ENCODE measurements around the gene PP2D1. TPM values are rescaled to one million over a fixed set of nuclear protein-coding genes. Genes with fewer than 3 reads are reported as not detected.
A peak's percentile ranks its signal among the peaks of the same experiment; 100 is the strongest.
"Not testable (repeated sequence)": the region's sequence is repeated elsewhere in the genome, so short reads cannot be mapped to it uniquely, and the experiment has no call there.

Gene PP2D1
- total RNA-seq, 1 donor, result not detected

DNA sequence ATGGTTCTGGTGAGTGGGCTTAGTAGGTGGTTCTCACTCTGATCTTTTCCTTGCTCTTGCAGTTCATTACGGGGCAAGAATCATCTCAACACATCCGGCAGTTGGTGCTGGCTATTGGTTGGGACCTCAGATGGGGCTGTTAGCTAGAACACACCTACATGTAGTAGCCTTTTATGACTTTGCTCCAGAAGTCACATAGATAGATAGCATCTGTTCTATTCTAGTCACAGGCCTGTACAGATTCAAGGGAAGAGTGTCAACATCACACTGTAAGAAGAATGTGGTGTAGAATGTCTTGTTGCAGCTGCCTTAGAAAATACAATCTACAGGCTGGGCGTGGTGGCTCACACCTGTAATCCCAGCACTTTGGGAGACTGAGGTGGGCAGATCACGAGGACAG, 50.1 kb downstream of the PP2D1 start:
- Histone ChIP-seq H3K4me1 (ENCODE audit: insufficient read depth, low read length) (peaks cover 11% of the 10 kb centered on the region), H3K27me3 (ENCODE audit: insufficient read depth, low read length) (no peaks in the 10 kb centered on the region), H3K4me3 (ENCODE audit: low read length) (no peak overlapping the region), H3K9me3 (ENCODE audit: low read depth, low read length) (no peaks in the 10 kb centered on the region)

GRCh38 chr3:19960696-19961095, 51.4 kb downstream of the PP2D1 start:
- no peaks in the 10 kb centered on the region for H3K9me3 ChIP-seq (ENCODE audit: low read depth, low read length)
- no peaks in the 10 kb centered on the region for H3K27me3 ChIP-seq (ENCODE audit: insufficient read depth, low read length)
- H3K4me3 ChIP-seq (ENCODE audit: low read length), result no peak overlapping the region
- H3K4me1 ChIP-seq (ENCODE audit: insufficient read depth, low read length), result peaks cover 13% of the 10 kb centered on the region

DNA sequence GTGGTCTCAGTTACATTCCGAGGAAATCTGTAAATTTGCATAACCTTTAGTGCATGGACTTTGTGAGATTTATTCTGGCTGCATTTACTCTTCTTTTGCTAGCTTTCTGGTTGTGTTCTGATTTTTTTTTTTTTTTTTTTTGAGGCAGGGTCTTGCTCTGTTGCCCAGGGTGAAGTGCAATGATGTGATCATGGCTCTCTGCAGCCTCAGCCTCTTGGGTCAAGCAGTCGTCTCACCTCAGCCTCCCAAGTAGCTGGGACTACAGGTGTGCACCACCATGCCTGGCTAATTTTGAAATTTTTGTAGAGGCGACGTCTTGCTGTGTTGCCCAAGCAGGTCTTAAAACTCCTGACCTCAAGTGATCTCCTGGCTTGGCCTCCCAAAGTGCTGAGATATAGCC, 52.6 kb downstream of the PP2D1 start:
- Histone ChIP-seq H3K4me1 (ENCODE audit: insufficient read depth, low read length) (peaks cover 13% of the 10 kb centered on the region), H3K27me3 (ENCODE audit: insufficient read depth, low read length) (no peaks in the 10 kb centered on the region), H3K9me3 (ENCODE audit: low read depth, low read length) (no peaks in the 10 kb centered on the region), H3K4me3 (ENCODE audit: low read length) (no peak overlapping the region)

DNA sequence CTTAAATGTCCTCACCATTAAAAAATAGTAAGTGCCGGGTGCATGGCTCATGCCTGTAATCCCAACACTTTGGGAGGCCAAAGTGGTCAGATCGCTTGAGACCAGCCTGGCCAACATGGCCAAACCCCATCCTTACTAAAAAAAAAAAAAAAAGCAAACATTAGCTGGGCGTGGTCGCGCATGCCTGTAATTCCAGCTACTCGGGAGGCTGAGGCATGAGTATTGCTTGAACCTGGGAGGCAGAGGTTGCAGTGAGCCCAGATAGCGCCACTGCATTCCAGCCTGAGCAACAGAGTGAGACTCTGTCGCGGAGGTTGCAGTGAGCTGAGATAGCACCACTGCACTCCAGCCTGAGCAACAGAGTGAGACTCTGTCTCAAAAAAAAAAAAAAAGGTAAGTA, 54.7 kb downstream of the PP2D1 start:
- H3K27me3 ChIP-seq (ENCODE audit: insufficient read depth, low read length); H3K9me3 ChIP-seq (ENCODE audit: low read depth, low read length); H3K4me3 ChIP-seq (ENCODE audit: low read length); H3K4me1 ChIP-seq (ENCODE audit: insufficient read depth, low read length): not testable (repeated sequence)

- H3K9me3 ChIP-seq (ENCODE audit: low read depth, low read length), result no peaks in the 10 kb centered on the region
- peaks cover 22% of the 10 kb centered on the region for H3K4me1 ChIP-seq (ENCODE audit: insufficient read depth, low read length)
Measured at GRCh38 chr3:19954676-19955075, 57.4 kb downstream of the PP2D1 start.

DNA sequence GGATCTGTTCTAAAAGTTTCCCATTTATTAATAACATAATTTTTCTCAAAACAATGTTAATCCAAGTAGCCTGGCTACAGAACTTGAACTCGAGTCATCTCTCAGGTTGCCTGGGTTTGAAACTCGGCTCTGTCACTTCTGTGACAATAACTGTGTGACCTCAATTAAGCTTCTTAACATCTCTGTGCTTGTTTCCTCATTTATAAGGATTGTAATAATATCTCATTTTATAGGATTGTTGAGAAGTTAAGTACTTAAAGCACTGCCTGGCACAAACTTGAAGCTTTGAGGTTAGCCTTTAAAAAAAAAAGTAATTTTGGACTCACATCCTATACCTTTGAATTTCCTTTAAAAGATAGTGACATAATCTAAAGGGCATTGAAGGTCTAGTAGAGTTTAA, 61.7 kb downstream of the PP2D1 start:
- Histone ChIP-seq H3K4me1 (ENCODE audit: insufficient read depth, low read length) (peaks cover 38% of the 10 kb centered on the region), H3K9me3 (ENCODE audit: low read depth, low read length) (no peaks in the 10 kb centered on the region), H3K27me3 (ENCODE audit: insufficient read depth, low read length) (no peaks in the 10 kb centered on the region), H3K4me3 (ENCODE audit: low read length) (no peak overlapping the region)

More at GRCh38 chr3:19954676-19955075, 57.4 kb downstream of the PP2D1 start:
- no peak overlapping the region for H3K4me3 ChIP-seq (ENCODE audit: low read length)
- no peaks in the 10 kb centered on the region for H3K27me3 ChIP-seq (ENCODE audit: insufficient read depth, low read length)

DNA sequence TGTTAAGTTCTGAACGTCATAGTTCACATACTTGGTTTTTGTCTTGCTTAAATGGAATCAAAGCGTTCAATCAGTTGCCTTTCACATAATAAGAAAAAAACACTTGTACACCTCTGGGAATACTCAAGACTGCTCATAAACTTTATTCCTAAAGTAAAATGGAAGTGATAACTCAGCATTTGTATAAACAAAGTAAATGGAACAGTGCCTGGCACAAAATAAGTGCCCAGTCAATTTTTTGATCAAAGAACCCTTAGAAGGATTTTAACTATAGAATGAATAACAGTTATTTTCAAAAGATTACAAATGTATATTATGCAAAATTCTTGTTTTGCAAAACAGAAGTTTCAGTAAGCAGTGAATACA, 63.9 kb downstream of the PP2D1 start:
- peaks cover 38% of the 10 kb centered on the region for H3K4me1 ChIP-seq (ENCODE audit: insufficient read depth, low read length)
- H3K9me3 ChIP-seq (ENCODE audit: low read depth, low read length), result no peaks in the 10 kb centered on the region
- H3K27me3 ChIP-seq (ENCODE audit: insufficient read depth, low read length), result no peaks in the 10 kb centered on the region
- H3K4me3 ChIP-seq (ENCODE audit: low read length), result peak overlapping the region; percentile 93

- H3K9me3 ChIP-seq (ENCODE audit: low read depth, low read length), result no peaks in the 10 kb centered on the region
- peak overlapping the region; percentile 93 for H3K4me3 ChIP-seq (ENCODE audit: low read length)
- peaks cover 38% of the 10 kb centered on the region for H3K4me1 ChIP-seq (ENCODE audit: insufficient read depth, low read length)
- no peaks in the 10 kb centered on the region for H3K27me3 ChIP-seq (ENCODE audit: insufficient read depth, low read length)
Measured at GRCh38 chr3:19947549-19948225, 64.4 kb downstream of the PP2D1 start.

DNA sequence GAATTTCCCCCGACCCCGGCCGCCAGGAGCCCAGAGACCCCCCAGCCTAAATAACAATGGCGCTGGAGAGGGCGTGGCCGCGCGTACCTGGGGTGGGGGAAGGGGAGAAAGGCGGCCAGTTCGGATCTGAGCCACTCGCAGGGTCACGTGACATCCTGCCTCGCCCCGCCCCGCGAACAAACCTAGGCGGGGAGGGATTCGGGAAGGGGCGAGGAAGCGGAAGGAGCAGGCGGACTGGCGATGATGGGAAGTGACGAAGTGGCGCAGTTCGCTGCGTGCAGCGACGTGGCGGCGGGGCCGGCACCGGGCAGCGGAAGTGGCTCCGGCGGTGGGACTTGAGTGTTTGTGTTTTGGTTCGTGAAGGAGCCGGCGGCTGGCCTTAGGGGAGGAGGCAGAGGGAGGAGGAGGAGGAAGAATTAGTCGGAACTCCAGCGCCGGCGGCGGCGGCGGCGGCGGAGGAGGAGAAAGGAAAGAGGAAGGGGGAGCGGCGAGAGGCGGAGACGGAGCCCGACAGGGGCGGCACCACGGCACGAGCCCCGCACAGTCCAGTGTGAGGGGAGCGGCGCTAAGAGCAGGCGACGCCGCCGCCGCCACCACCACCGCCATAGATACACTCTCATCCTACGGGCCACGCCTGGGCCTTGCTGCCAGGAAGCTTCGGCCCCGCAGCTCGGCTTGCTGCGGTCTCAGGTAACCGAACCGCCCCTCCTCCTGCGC, 65.1 kb downstream of the PP2D1 start, which contains the start of gene RAB5A:
Gene RAB5A, plus strand, starts transcription at position 266 of the 717 bp plus-strand sequence. CDS start 3,802 bp downstream, outside the sequence.
- peaks cover 36% of the 10 kb centered on the region for H3K4me1 ChIP-seq (ENCODE audit: insufficient read depth, low read length)
- peak within 1 kb of the TSS; percentile 93 for H3K4me3 ChIP-seq (ENCODE audit: low read length)
- H3K9me3 ChIP-seq (ENCODE audit: low read depth, low read length), result no peaks in the 10 kb centered on the region
- H3K27me3 ChIP-seq (ENCODE audit: insufficient read depth, low read length), result no peaks in the 10 kb centered on the region

DNA sequence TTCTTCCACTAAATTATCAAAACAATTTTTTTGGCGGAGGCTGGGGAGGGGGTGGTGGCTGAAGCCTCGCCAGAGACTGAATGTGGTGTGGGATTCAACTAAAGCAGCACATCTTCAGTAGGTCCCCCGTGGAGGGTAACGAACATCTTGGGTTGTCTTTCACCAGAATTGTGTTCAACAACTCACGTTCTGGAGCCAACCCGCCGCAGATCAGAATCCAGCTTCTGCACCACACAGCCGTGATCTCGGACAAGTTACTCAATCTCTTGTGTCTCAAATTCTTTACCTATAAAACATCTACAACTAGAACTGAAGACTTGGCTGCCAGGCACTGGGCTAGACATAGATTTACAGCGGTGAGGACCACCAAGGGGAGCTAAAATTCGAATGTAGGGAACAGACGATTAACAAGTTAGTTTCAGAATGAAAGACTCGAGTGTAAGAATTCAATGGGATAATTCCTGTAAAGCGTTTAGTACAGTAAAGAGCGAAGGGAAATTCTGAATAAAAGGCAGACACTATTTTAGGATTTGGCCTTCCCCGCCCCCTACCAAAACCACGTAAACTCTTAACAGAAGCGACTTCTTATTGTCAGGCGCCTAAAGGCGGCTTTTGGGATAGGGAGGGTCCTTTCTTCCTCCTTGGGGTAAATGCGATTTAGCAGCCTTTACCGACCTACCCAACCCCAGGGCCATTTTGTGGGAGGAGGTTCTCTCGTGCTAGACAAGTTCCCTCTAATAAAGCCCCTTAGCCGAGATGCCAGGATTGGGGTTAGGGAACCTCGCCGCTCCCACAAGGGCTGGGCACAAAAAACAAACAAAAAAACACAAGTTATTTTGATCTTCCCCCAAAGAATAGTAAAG, 65.9 kb downstream of the PP2D1 start:
- no peaks in the 10 kb centered on the region for H3K9me3 ChIP-seq (ENCODE audit: low read depth, low read length)
- peak overlapping the region; percentile 93 for H3K4me3 ChIP-seq (ENCODE audit: low read length)
- no peaks in the 10 kb centered on the region for H3K27me3 ChIP-seq (ENCODE audit: insufficient read depth, low read length)
- peaks cover 30% of the 10 kb centered on the region for H3K4me1 ChIP-seq (ENCODE audit: insufficient read depth, low read length)

DNA sequence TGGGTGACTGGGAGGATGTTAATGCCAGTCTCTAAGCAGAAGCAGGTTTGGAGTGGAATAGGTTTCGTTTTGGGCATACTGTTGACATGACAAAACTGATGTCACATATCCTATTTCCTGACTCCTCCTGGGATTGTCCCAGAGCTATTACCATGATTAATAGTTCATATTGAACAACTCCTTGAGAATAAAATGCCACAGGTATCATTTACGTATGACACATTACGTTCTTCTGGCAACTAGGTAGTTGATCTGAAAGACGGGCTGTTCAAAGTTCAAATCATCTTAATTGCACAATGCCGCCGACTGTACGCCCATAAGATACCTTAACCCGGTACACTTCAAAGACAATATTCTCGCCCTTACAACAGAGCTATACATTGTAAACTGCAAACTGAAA, 66.5 kb downstream of the PP2D1 start:
- Histone ChIP-seq H3K4me1 (ENCODE audit: insufficient read depth, low read length) (peaks cover 30% of the 10 kb centered on the region), H3K27me3 (ENCODE audit: insufficient read depth, low read length) (no peaks in the 10 kb centered on the region), H3K4me3 (ENCODE audit: low read length) (no peak overlapping the region), H3K9me3 (ENCODE audit: low read depth, low read length) (no peaks in the 10 kb centered on the region)

GRCh38 chr3:19940643-19941042, 71.4 kb downstream of the PP2D1 start:
- Histone ChIP-seq H3K9me3 (ENCODE audit: low read depth, low read length) (no peaks in the 10 kb centered on the region), H3K4me3 (ENCODE audit: low read length) (no peak overlapping the region), H3K4me1 (ENCODE audit: insufficient read depth, low read length) (no peaks in the 10 kb centered on the region), H3K27me3 (ENCODE audit: insufficient read depth, low read length) (no peaks in the 10 kb centered on the region)

DNA sequence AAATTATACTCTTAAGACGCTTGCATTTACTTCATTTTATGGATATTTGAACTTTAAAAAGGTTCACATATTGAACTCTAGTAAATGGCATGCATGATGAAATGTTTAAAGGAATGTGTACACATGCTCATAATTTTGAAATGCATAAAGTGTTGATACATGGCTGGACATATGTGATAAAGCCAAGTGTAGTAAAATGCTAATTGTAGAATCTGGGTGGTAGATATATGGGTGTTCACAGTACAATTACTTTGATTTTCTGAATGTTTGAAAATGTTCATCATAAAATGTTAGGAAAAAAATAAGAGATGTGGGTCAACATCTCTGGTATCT, 73.8 kb downstream of the PP2D1 start:
- H3K9me3 ChIP-seq (ENCODE audit: low read depth, low read length), result no peaks in the 10 kb centered on the region
- H3K4me1 ChIP-seq (ENCODE audit: insufficient read depth, low read length), result no peaks in the 10 kb centered on the region

DNA sequence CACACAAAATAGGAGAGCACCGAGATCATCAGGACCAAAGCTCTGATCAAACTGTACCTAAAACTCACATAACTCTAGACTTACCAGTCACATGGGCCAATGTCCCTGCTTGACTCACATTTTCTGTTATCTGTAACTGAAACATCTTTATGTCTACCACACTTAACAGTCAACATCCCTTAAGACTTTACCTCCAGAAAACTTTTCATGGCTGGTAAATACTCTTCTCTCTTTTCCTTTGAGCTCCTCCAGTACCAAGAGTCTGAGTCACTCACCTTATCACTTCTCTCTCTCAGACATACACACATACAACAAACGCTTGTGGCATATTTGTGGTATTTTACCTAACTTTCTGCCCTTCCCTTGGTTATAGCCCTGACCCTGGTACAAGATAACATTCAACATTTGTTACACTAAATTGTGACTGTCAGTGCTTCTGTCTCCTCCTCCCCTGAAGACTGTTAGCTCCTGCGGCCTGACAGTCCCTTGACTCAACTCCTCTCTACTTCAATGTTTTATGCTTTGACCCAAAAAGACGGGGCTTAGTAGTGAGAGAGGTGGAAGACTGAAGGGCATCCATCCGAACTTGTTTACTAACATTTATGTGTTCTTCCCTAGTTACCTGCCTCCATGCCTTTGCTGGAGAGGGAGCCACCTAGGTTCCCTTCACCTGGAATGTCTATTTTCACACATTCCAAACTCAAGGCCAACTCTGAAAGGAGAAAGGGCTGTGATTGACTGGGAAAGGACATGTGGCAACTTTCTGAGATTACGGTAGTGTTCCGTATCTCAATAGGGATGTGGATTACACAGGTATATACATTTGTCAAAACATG, 74.4 kb downstream of the PP2D1 start:
- Histone ChIP-seq H3K27me3 (ENCODE audit: insufficient read depth, low read length) (peaks cover 7% of the 10 kb centered on the region), H3K9me3 (ENCODE audit: low read depth, low read length) (no peaks in the 10 kb centered on the region), H3K4me1 (ENCODE audit: insufficient read depth, low read length) (no peaks in the 10 kb centered on the region), H3K4me3 (ENCODE audit: low read length) (no peak overlapping the region)

More for the DNA sequence above, 73.8 kb downstream of the PP2D1 start:
- H3K27me3 ChIP-seq (ENCODE audit: insufficient read depth, low read length), result peaks cover 6% of the 10 kb centered on the region
- H3K4me3 ChIP-seq (ENCODE audit: low read length), result no peak overlapping the region

Data from mononuclear cell (primary cell).